HL-60/S4 (cell line): Measurements from ENCODE around the gene TDRD3.
"Not testable (repeated sequence)": the region's sequence is repeated elsewhere in the genome, so short reads cannot be mapped to it uniquely, and the experiment has no call there.

ENCODE experiments used
- in situ Hi-C: fragments of 300-500 bp; cut with MboI; formaldehyde crosslinking; loops from 2 replicates; pipeline ENCODE4 v1.14.3; 2022; ENCODE audit warnings: low sequenced_read_pairs

Gene TDRD3

GRCh38 chr13:60396783-60397703, at the start of gene TDRD3:
Gene TDRD3, plus strand, starts transcription at chr13:60397220. Its CDS starts 145 bp downstream, at chr13:60397365.
- in situ Hi-C loops = no loop called here

GRCh38 chr13:60347690-60348089, 49.3 kb upstream of the TDRD3 start:
- in situ Hi-C loops = no loop called here

GRCh38 chr13:60348097-60348496, 48.9 kb upstream of the TDRD3 start:
- in situ Hi-C loops = no loop called here

GRCh38 chr13:60351326-60351725, 45.7 kb upstream of the TDRD3 start:
- in situ Hi-C loops = no loop called here

GRCh38 chr13:60351855-60352615, 45.0 kb upstream of the TDRD3 start:
- in situ Hi-C loops = no loop called here

- in situ Hi-C loops = no loop called here
Observed at GRCh38 chr13:60352644-60353043, 44.4 kb upstream of the TDRD3 start.

- in situ Hi-C loops = no loop called here
Observed at GRCh38 chr13:60355056-60355455, 42.0 kb upstream of the TDRD3 start.

GRCh38 chr13:60356970-60357369, 40.0 kb upstream of the TDRD3 start:
- in situ Hi-C loops = no loop called here

- in situ Hi-C loops = no loop called here
Observed at GRCh38 chr13:60358453-60358852, 38.6 kb upstream of the TDRD3 start.

GRCh38 chr13:60363288-60363687, 33.7 kb upstream of the TDRD3 start:
- in situ Hi-C loops = no loop called here

GRCh38 chr13:60369242-60369641, 27.8 kb upstream of the TDRD3 start:
- in situ Hi-C loops = no loop called here

GRCh38 chr13:60370343-60370742, 26.7 kb upstream of the TDRD3 start:
- in situ Hi-C loops = no loop called here

- in situ Hi-C loops = no loop called here
Observed at GRCh38 chr13:60372141-60372540, 24.9 kb upstream of the TDRD3 start.

- in situ Hi-C loops = not testable (repeated sequence)
Observed at GRCh38 chr13:60379282-60379681, 17.7 kb upstream of the TDRD3 start.

GRCh38 chr13:60379837-60380565, 17.0 kb upstream of the TDRD3 start:
- in situ Hi-C loops = no loop called here

GRCh38 chr13:60384911-60385310, 12.1 kb upstream of the TDRD3 start:
- in situ Hi-C loops = no loop called here

GRCh38 chr13:60386250-60386649, 10.8 kb upstream of the TDRD3 start:
- in situ Hi-C loops = no loop called here

- in situ Hi-C loops = no loop called here
Observed at GRCh38 chr13:60392131-60392530, 4.9 kb upstream of the TDRD3 start.

- in situ Hi-C loops = no loop called here
Observed at GRCh38 chr13:60395971-60396782, 843 bp upstream of the TDRD3 start.

- in situ Hi-C loops = no loop called here
Observed at GRCh38 chr13:60397704-60398378, 821 bp downstream of the TDRD3 start.
